ENCODE measurements around the gene ST14. TPM values are rescaled to one million over a fixed set of nuclear protein-coding genes. Genes with fewer than 3 reads are reported as not detected.

Gene ST14
- total and polyA plus RNA-seq, 2 experiments from 2014 or later, result not detected

DNA sequence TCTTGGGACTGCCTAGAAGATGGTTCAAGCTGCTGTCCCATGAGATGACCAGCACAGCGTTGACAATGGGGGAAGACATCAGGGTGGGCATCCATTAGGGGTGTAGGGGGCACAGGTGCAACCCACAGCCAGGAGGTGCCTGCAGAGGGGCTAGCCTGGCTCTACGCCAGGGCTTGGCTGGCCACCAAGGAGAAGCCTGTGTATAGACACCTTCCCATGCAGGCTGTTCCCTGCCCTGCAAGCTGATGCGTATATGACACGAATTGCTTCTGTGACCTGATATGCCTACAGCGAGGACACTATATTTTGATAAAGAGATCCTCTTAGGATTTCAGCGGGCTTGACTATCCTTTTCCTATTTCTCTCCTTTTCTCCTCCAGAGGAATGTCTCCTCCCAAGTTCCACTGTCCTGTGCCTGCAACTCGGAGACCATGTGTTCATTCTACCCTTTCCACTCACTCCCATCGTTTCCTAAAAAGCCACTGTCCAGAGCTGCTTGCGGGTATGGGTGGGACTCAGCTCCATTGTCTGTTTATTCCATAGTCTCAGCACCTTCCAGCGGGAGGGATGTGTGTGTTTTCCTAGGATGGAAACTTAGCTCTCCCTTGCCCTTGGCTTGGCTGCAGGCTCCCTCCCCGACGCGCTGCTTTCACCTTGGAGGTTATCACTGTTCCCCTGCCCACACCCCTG is 56.1 kb downstream of the ST14 start:
- Histone ChIP-seq H3K27me3 (replicated peaks; ENCODE audit: insufficient read depth) (peaks cover 11% of the 10 kb centered on the region; the same call in 1 of the 2 replicates), H3K9me2 (ENCODE audit: insufficient read depth) (no peaks in the 10 kb centered on the region), H3K9me3 (ENCODE audit: low read depth) (no peaks in the 10 kb centered on the region), H3K9ac (no peak overlapping the region), H3K4me1 (ENCODE audit: insufficient read depth) (no peaks in the 10 kb centered on the region), H2AFZ (no peak overlapping the region), H3K36me3 (ENCODE audit: low read depth) (no peaks in the 10 kb centered on the region), H3K4me3 (no peak overlapping the region), H3K27ac (no peak overlapping the region), H3F3A (ENCODE audit: insufficient read depth) (no peaks in the 10 kb centered on the region), H3K4me2 (ENCODE audit: unreplicated experiment) (no peak overlapping the region), H3K79me2 (ENCODE audit: insufficient read depth) (no peaks in the 10 kb centered on the region), H4K20me1 (ENCODE audit: insufficient read depth) (no peaks in the 10 kb centered on the region)
- in situ Hi-C loops (cut with MboI), result loop anchor here (10.0 kb wide), 2 partner anchors 169 to 209 kb away; partner anchors contain the start of gene ADAMTS8
- TF ChIP-seq EZH2 (IDR thresholded peaks at IDR 0.05; ENCODE audit: insufficient read depth, poor library complexity, severe bottlenecking) (no peak), EZH2phosphoT487 (IDR thresholded peaks at IDR 0.05; ENCODE audit: insufficient read depth, low read depth) (no peak)
- DNase-seq, result no peak
- 35 to 43% methylated on average over 13 of the region's 13 CpGs for WGBS, 2 experiments (ENCODE audit: low coverage in 1 of 2, low lambda C conversion rate in 2 of 2, missing lambda C conversion rate in 2 of 2)

DNA sequence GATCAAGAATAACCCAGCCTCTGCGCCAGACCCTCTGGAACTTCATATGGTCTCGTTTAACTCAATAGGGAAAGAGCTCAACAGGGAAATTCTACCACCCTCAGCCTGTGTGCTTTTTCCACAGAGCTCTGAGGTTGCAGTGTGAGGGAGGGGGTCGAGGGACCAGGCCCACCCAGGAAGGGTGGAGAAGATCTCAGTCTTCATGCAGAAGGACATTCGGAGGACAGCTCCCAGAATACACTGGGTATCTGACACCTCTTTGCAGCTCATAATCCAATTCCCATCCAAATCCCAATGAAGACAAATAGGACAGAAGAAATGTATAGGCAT is 56.6 kb downstream of the ST14 start:
- Histone ChIP-seq H3K79me2 (ENCODE audit: insufficient read depth) (no peaks in the 10 kb centered on the region), H3K36me3 (ENCODE audit: low read depth) (no peaks in the 10 kb centered on the region), H3K4me2 (ENCODE audit: unreplicated experiment) (no peak overlapping the region), H3K9me3 (ENCODE audit: low read depth) (no peaks in the 10 kb centered on the region), H3K9me2 (ENCODE audit: insufficient read depth) (no peaks in the 10 kb centered on the region), H3K4me1 (ENCODE audit: insufficient read depth) (no peaks in the 10 kb centered on the region), H3K4me3 (no peak overlapping the region), H3F3A (ENCODE audit: insufficient read depth) (no peaks in the 10 kb centered on the region), H2AFZ (no peak overlapping the region), H3K27me3 (replicated peaks; ENCODE audit: insufficient read depth) (peaks cover 11% of the 10 kb centered on the region; the same call in 1 of the 2 replicates), H3K9ac (no peak overlapping the region), H3K27ac (no peak overlapping the region), H4K20me1 (ENCODE audit: insufficient read depth) (no peaks in the 10 kb centered on the region)
- in situ Hi-C loops (cut with MboI), result loop anchor here (10.0 kb wide), 2 partner anchors 169 to 209 kb away; partner anchors contain the start of gene ADAMTS8
- WGBS, 2 experiments (ENCODE audit: low coverage in 1 of 2, low lambda C conversion rate in 2 of 2, missing lambda C conversion rate in 2 of 2), result 10% methylated on average over 4 of the region's 4 CpGs
- no peak for TF ChIP-seq EZH2phosphoT487 (IDR thresholded peaks at IDR 0.05; ENCODE audit: insufficient read depth, low read depth)
- TF ChIP-seq EZH2 (IDR thresholded peaks at IDR 0.05; ENCODE audit: insufficient read depth, poor library complexity, severe bottlenecking), result no peak
- DNase-seq, result no peak

DNA sequence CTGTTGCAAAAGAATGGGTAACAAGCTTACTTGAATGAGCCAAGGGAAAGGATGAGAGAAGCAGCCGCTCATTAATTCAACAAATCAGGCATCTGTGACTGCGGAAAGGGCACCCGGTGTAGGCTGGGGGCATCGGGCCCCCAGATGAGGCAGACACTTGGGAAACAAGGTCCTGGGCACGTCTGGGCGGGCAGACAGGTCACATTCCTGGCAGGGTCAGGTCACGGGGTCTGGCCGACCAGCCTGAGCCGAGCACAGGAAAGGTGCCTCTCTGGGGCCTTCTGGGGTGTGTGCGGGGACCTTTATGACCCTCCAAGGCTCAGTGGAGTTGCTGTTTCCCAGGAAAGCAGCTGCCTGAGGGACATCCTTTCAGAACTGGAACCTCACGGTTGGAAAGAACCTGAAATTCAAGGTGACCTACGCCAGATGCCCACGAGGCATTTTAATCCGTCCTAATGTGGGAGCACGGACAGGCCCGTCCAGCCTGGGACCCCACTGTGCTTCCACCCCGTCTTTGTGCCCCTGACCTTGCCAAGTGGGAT is 57.1 kb downstream of the ST14 start:
- no peak overlapping the region for H3K9ac ChIP-seq
- H3K9me2 ChIP-seq (ENCODE audit: insufficient read depth), result no peaks in the 10 kb centered on the region
- H4K20me1 ChIP-seq (ENCODE audit: insufficient read depth), result no peaks in the 10 kb centered on the region
- no peak overlapping the region for H2AFZ ChIP-seq
- H3K4me3 ChIP-seq, result no peak overlapping the region
- in situ Hi-C loops (cut with MboI), result loop anchor here (10.0 kb wide), 2 partner anchors 168 to 208 kb away; partner anchors contain the start of gene ADAMTS8
- no peaks in the 10 kb centered on the region for H3K36me3 ChIP-seq (ENCODE audit: low read depth)
- DNase-seq, result no peak
- WGBS, 2 experiments (ENCODE audit: low coverage in 1 of 2, low lambda C conversion rate in 2 of 2, missing lambda C conversion rate in 2 of 2), result 66 to 68% methylated on average over 16 to 17 of the region's 17 CpGs
- H3K79me2 ChIP-seq (ENCODE audit: insufficient read depth), result no peaks in the 10 kb centered on the region
- no peak overlapping the region for H3K27ac ChIP-seq
- TF ChIP-seq EZH2 (IDR thresholded peaks at IDR 0.05; ENCODE audit: insufficient read depth, poor library complexity, severe bottlenecking) (no peak), EZH2phosphoT487 (IDR thresholded peaks at IDR 0.05; ENCODE audit: insufficient read depth, low read depth) (no peak)
- H3F3A ChIP-seq (ENCODE audit: insufficient read depth), result no peaks in the 10 kb centered on the region
- H3K4me2 ChIP-seq (ENCODE audit: unreplicated experiment), result no peak overlapping the region
- H3K27me3 ChIP-seq (replicated peaks; ENCODE audit: insufficient read depth), result peaks cover 8% of the 10 kb centered on the region; the same call in 1 of the 2 replicates
- no peaks in the 10 kb centered on the region for H3K4me1 ChIP-seq (ENCODE audit: insufficient read depth)
- H3K9me3 ChIP-seq (ENCODE audit: low read depth), result no peaks in the 10 kb centered on the region

DNA sequence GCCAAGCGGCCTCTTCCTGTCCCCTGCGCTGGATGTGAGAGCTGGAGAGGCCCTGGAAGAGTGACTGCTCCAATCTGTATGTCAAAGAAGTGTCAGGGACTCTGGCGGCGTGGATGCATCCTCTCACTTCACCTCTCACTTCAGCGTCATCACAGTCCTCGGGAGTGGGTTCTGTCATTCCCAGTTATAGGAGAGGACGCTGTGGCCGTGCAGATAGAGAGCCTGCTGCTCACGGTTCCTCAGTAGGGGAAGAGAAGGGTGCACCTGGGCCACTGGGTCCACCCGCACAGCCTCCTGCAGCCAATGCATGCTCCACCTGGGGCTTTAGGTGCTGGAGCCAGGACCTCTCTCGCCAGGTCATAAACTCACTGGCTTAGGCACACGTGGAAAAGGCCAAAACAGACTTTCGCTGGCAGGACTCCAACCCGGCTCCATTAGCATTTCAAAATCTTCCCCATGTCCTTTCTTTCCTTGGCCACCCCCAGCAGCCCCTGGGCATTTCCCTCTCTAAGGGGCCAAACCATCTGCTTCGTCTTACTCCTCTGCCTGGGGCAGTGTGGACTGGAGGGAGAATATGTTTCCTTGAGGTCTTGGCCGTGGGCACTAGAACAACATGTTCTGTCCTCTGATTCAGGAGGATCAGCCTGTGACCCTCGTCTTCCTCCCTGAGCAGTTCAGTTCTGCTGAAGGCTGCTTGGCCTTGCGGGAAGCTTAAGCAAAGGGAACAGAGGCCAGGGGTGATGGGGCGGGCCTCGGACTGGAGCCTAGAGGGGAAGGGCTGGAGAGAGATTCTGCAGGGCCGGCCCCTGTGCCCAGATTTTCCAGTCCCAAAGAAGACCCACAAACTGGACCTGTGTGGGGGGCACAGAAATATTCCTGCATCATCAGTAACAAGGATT is 57.8 kb downstream of the ST14 start:
- DNase-seq, result no peak
- Histone ChIP-seq H3K9me3 (ENCODE audit: low read depth) (no peaks in the 10 kb centered on the region), H3K4me3 (no peak overlapping the region), H3K27me3 (replicated peaks; ENCODE audit: insufficient read depth) (peaks cover 5% of the 10 kb centered on the region; the same call in 1 of the 2 replicates), H3K4me2 (ENCODE audit: unreplicated experiment) (no peak overlapping the region), H3K36me3 (ENCODE audit: low read depth) (no peaks in the 10 kb centered on the region), H3K9ac (no peak overlapping the region), H3F3A (ENCODE audit: insufficient read depth) (no peaks in the 10 kb centered on the region), H3K9me2 (ENCODE audit: insufficient read depth) (no peaks in the 10 kb centered on the region), H3K27ac (no peak overlapping the region), H2AFZ (no peak overlapping the region), H3K4me1 (ENCODE audit: insufficient read depth) (no peaks in the 10 kb centered on the region), H4K20me1 (ENCODE audit: insufficient read depth) (no peaks in the 10 kb centered on the region), H3K79me2 (ENCODE audit: insufficient read depth) (no peaks in the 10 kb centered on the region)
- in situ Hi-C loops (cut with MboI), result loop anchor here (10.0 kb wide), 2 partner anchors 167 to 207 kb away; partner anchors contain the start of gene ADAMTS8
- TF ChIP-seq EZH2 (IDR thresholded peaks at IDR 0.05; ENCODE audit: insufficient read depth, poor library complexity, severe bottlenecking), result no peak
- no peak for TF ChIP-seq EZH2phosphoT487 (IDR thresholded peaks at IDR 0.05; ENCODE audit: insufficient read depth, low read depth)
- WGBS, 2 experiments (ENCODE audit: low coverage in 1 of 2, low lambda C conversion rate in 2 of 2, missing lambda C conversion rate in 2 of 2), result 78 to 81% methylated on average over 21 of the region's 21 CpGs
